ENCODE results near the gene REN. TPM values are rescaled to one million over a fixed set of nuclear protein-coding genes. Genes with fewer than 3 reads are reported as not detected.

The REN gene
- total RNA-seq, 4 donors from 2014 or later, result 0.38 to 0.99 TPM; not detected in 2

Other genes starting within 250 kb of the REN start
- 10 to 100 TPM in 3 of 4 donors, 1 to 10 TPM in 1; 9.0 to 21.2 (median 14.5) TPM for gene SOX13, start 93.2 kb downstream of the REN start, total RNA-seq
- gene ETNK2, start 14.3 kb downstream of the REN start, total RNA-seq, result 10 to 100 TPM in 2 of 4 donors, 1 to 10 TPM in 2; 6.7 to 54.4 (median 25.0) TPM
- not detected for gene KISS1, start 30.2 kb upstream of the REN start, total RNA-seq
- under 1 TPM in 1 of 4 donors, not detected in 3; 0.38 TPM for gene GOLT1A, start 47.7 kb upstream of the REN start, total RNA-seq
- gene PLEKHA6, start 193.6 kb upstream of the REN start, total RNA-seq, result 10 to 100 TPM in 3 of 4 donors, 1 to 10 TPM in 1; 7.4 to 40.6 (median 18.3) TPM
- 10 to 100 TPM; 29.5 to 42.3 (median 34.0) TPM for gene PPP1R15B, start 245.5 kb upstream of the REN start, total RNA-seq